ENCODE data around the gene MEI1. TPM values are rescaled to one million over a fixed set of nuclear protein-coding genes. Genes with fewer than 3 reads are reported as not detected.
"Not testable (repeated sequence)": the region's sequence is repeated elsewhere in the genome, so short reads cannot be mapped to it uniquely, and the experiment has no call there.

The MEI1 gene
- 0.59 TPM for total RNA-seq

- DNase-seq = no peak
Observed at GRCh38 chr22:41699264-41700107, at the start of gene MEI1. Gene MEI1 (plus strand): TSS chr22:41699503. CDS start chr22:41699539, 36 bp downstream.

- no peak for DNase-seq
Observed at GRCh38 chr22:41650229-41650628, 49.1 kb upstream of the MEI1 start.

DNA sequence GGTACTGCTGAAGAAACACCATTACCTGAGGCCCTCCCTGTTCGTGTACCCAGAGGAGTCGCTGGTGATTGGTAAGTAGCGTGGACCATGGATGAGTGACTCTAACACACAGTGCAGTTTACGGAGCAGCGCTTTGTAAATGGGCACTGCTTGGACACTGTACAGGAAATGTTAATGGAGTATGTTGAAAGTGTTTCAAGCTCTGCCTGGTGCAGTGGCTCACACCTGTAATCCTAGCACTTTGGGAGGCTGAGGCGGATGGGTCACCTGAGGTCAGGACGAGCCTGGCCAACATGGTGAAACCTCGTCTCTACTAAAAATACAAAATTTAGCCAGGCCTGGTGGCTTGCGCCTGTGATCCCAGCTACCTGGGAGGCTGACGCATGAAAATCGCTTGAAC lies 48.5 kb upstream of the MEI1 start:
- DNase-seq = no peak

DNA sequence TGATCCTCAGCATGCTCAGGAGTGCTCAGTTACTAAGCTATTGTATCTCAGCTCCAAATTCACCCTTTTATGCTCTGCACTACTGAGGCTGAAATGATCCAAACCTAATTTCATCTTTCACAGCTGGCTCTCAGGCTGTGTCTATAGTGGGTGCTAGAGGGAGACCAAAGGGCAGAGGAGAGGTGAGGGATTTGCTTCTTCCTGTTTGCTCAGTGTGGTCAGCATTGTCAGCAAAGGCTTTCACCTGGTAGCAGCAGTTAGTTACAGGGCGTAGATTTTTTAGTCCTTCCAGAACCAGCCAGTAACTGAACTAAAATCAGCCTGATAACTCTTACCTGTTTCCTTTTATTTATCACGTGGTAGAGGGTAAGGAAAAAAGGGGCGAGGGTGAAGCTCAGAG lies 45.0 kb upstream of the MEI1 start:
- DNase-seq = no peak

DNA sequence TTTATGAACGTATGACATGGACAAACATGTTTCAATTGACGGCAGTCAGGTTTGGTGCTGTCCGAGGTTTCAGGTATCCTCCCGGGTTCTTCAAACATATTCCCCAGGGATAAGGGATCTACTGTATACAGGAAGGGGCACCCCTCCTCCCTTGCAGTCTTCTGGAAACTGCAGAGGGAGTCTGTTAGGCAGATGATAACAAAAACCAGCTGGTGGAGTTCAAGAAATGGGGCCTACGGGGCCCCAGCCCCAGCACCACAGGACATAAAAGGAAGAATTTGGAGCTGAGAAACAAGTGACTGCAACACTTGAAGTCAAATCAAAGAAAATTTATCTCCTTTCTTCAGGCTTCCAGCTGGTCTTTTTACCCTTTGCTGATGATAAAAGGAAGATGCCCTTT lies 42.7 kb upstream of the MEI1 start:
- no peak for DNase-seq

- DNase-seq = no peak
Observed at GRCh38 chr22:41657709-41658108, 41.6 kb upstream of the MEI1 start.

- no peak for DNase-seq
Observed at GRCh38 chr22:41658869-41659268, 40.4 kb upstream of the MEI1 start.

DNA sequence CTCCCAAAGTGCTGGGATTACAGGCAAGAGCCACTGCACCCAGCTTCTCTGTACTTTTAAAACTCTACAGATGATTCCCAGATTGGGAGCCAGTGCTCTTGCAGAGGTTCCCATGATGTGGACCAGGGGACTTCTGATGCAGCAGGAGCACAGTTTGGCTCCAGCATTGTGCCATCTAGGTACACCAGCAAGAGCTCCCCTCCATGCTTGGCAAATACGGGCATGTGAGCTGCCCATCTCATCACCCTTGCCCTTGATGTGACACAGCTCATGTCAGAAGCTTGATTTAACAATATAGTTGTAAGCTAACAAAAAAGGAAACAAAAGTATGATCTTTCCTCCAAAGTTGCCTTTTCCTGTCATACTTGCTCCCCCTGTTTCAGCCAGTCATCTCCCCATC lies 39.4 kb upstream of the MEI1 start:
- DNase-seq = no peak

- no peak for DNase-seq
Observed at GRCh38 chr22:41660416-41660815, 38.9 kb upstream of the MEI1 start.

DNA sequence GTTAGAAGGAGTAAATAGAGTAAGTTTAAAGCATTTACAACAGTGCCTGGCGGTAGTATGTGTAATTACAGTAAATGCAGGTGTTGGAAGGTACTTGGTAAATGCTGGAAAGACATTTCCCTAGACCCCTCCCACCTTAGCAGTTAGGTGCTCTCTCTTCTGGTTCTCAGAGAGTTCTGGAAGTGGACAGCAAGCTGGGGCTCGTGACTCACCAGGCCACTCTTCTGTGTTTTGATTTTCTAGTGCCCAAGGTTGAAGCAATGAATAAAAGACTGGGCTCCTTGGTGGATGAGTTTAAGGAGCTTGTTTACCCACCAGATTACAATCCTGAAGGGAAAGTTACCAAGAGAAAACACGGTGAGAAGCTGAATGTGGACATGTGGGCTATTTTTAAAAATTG lies 38.2 kb upstream of the MEI1 start:
- DNase-seq = no peak

- DNase-seq = no peak
Observed at GRCh38 chr22:41661713-41662112, 37.6 kb upstream of the MEI1 start.

GRCh38 chr22:41663594-41663993 lies 35.7 kb upstream of the MEI1 start:
- not testable (repeated sequence) for DNase-seq

- no peak for DNase-seq
Observed at GRCh38 chr22:41664490-41664889, 34.8 kb upstream of the MEI1 start.

DNA sequence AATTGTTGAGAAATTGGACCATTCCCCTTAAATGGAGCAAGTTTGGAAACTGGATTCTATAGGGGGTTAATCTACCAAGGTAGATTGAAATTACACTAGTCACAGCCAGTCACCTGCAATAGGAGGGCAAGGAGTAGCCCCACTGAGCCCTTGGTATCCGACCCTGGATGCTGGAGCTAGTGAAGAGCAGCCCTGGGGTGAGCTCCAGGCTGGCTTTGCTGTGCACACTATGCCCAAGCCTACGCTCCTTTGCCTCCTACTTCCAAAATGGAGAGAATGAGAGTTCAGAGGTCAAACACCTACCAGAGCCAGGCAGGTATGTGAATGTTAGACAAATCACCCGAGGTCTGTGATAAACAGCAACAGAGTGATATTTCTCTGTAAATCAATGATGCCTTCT lies 34.4 kb upstream of the MEI1 start:
- no peak for DNase-seq

DNA sequence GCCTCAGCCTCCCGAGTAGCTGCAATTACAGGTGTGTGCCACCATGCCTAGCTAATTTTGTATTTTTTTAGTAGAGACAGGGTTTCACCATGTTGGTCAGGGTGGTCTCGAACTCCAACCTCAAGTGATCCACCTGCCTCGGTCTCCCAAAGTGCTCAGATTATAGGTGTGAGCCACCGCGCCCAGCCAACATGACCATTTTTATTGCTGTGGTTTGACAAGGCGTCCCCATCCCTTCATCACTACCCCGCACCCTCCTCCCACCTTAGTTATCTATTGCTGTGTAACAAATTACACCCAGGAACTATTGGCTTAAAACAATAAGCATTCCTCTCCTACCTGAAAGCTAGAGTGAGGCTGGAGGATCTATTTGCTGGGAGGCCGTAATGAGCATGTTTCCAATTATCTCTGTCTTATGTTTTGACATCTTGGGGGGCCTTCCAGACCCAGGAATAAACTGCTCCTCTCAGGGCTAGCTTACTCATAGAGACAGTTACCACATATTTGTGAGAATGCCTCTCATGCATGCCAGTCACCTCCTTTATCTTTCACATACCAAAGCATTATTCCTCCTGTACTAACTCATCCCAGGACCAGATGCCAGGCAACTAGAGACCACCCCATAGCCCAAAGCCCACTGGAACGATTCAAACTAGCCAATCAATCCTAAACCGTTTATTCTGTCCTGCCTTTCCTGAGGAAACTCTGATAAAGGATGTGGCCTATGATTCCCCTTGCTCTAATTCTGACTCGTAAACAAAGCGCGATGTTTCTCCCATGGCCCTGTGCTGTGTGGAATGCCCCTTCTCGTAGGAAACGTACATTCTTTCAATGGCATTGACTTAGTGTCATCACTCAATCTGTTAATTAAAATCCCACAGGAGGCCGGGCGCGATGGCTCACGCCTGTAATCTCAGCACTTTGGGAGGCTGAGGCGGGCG lies 30.1 kb upstream of the MEI1 start:
- DNase-seq = no peak

- DNase-seq = not testable (repeated sequence)
Observed at GRCh38 chr22:41672096-41672495, 27.2 kb upstream of the MEI1 start.

DNA sequence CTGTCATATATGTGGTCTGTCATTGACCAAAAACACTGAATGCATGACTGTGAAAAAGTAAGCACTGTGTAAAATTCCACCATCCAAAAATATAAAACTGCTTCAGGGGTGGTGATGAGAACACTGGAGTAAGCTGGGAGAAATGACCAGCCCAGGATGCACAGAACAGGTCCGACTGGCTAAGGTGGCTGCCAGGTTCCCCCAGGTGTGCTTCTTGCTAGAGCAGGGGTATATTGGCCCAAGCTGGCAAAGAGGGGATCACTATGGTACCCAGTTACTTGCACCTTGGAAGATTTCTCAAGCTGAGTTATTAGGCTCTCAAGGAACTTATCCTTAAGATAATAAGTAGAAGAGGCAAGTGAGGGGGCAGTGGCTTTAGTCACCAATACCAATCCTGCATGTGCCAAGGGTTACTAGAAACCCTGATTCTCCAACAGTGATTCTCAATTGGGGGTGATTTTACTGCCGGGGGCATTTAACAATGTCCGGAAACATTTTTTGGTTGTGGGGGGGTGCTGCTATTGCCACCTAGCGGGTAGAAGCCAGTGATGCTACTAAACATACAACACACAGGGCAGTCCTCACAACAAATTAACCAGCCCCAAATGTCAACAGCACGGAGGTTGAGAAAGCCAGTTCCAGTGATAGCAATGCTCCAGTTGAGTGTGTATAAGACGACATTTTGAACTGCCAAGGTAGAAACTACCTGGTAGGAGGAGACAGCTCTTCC lies 26.4 kb upstream of the MEI1 start:
- DNase-seq = no peak

DNA sequence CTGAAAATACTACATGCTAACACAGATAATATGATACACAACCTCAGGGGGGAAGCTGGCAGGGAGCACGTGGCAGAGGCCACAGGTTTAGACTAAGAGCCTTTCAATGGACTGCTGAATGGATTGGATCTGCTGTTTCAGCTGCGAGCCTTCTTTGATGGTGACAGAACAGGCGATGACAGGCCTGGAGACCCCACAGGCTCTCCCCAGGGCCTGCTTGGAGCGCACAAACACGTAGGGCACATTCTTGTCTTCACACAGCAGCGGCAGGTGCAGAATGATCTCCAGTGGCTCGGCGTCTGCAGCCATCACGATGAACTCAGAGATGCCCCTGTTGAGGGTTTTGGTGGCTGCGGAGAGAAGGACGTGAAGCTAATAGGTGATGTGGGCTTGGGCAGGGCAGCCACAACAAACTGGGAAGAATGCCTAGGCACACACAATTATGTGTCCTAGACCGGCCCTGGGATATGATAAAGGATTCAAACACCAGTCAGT lies 24.4 kb upstream of the MEI1 start:
- no peak for DNase-seq

GRCh38 chr22:41676134-41676533 lies 23.2 kb upstream of the MEI1 start:
- no peak for DNase-seq

DNA sequence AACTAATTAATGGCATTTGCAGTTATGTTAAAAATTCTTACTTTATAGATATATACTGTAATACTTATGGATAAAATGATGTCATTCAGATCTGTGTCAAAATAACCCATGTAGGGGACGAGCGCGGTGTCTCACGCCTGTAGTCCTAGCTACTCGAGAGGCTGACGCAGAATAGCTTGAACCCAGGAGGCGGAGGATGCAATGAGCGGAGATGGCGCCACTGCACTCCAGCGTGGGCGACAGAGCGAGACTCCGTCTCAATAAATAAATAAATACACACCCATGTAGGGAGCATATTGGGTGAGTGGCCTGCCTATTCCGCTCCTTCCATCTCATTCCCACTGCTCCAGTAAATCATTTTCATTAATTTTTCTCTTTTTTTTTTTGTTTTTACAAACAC lies 17.7 kb upstream of the MEI1 start:
- no peak for DNase-seq

- peak; percentile 49 for DNase-seq
Observed at GRCh38 chr22:41682033-41682807, 17.1 kb upstream of the MEI1 start.

GRCh38 chr22:41683052-41683451 lies 16.3 kb upstream of the MEI1 start:
- no peak for DNase-seq
